ENCODE results near the gene ARHGAP5. TPM values are rescaled to one million over a fixed set of nuclear protein-coding genes. Genes with fewer than 3 reads are reported as not detected.

Gene ARHGAP5
- total and polyA plus RNA-seq, 2 donors from 2014 or later: 17.7 to 142 TPM

DNA sequence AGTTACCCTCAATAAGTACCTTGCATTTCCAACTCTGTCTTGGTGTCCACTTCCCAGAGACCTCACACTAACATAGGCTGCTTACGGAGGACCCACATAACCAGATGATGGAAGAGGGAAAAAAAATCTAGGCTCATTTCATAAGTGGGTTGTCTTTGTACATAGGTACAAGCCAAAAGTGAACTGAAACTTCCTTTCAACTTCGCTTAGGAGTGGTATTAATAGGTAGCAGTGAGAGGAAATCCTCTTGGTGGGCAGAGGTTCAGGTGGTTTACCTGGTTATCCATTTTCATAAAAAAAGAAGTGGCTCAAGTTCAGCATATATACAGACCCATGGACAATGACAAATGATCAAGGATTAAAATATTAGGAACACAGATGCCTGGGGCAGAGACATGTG is 88.9 kb downstream of the ARHGAP5 start:
- no peak for FAIRE-seq
- Histone ChIP-seq H3K9ac (ENCODE audit: low read length in 3 of 3) (no peak overlapping the region), H3K27ac (ENCODE audit: low read depth in 2 of 2, low read length in 2 of 2) (no peak overlapping the region), H3K4me3 (ENCODE audit: low read length in 3 of 3) (no peak overlapping the region), H3K9me3 (ENCODE audit: control insufficient read depth in 2 of 3, insufficient read depth in 1 of 3, low read length in 3 of 3) (peaks cover 0 to 2% (median 0%) of the 10 kb centered on the region in 3 donors), H3K27me3 (ENCODE audit: control insufficient read depth, insufficient read depth, low read length) (no peaks in the 10 kb centered on the region), H3K4me1 (ENCODE audit: control insufficient read depth in 2 of 3, insufficient read depth in 2 of 3, low read depth in 1 of 3, low read length in 3 of 3) (no peaks in the 10 kb centered on the region), H3K36me3 (ENCODE audit: control insufficient read depth in 2 of 3, insufficient read depth in 3 of 3, low read length in 3 of 3) (no peaks in the 10 kb centered on the region)
- TF ChIP-seq, protein P1, sequence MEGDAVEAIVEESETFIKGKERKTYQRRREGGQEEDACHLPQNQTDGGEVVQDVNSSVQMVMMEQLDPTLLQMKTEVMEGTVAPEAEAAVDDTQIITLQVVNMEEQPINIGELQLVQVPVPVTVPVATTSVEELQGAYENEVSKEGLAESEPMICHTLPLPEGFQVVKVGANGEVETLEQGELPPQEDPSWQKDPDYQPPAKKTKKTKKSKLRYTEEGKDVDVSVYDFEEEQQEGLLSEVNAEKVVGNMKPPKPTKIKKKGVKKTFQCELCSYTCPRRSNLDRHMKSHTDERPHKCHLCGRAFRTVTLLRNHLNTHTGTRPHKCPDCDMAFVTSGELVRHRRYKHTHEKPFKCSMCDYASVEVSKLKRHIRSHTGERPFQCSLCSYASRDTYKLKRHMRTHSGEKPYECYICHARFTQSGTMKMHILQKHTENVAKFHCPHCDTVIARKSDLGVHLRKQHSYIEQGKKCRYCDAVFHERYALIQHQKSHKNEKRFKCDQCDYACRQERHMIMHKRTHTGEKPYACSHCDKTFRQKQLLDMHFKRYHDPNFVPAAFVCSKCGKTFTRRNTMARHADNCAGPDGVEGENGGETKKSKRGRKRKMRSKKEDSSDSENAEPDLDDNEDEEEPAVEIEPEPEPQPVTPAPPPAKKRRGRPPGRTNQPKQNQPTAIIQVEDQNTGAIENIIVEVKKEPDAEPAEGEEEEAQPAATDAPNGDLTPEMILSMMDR (IDR thresholded peaks at IDR 0.05; ENCODE audit: borderline replicate concordance, extremely low read depth, insufficient read depth): no peak
- DNase-seq: no peak
- intact Hi-C loops (cut with DNase I): no loop called here

DNA sequence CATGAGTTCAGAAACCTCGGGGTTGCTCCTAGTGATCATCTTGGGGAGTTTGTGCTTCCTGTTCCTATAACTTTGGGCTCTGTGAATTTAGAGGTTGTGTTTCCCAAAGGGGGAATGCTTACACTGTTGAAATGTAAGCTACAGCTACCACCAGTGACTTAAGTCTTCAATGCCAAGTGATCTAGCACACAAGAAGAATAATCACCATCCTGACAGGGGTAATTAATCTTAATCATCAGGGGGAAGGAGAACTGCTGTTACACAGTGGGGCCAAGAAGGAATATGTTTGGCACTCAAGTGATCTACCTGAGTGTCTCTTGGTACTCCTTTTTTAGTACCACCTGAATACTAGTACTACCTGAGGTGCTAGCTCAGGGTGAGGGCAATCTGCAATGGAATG is 89.8 kb downstream of the ARHGAP5 start:
- intact Hi-C loops (cut with DNase I): no loop called here
- Histone ChIP-seq H3K27ac (ENCODE audit: low read depth in 2 of 2, low read length in 2 of 2) (no peak overlapping the region), H3K4me3 (ENCODE audit: low read length in 3 of 3) (no peak overlapping the region), H3K4me1 (ENCODE audit: control insufficient read depth in 2 of 3, insufficient read depth in 2 of 3, low read depth in 1 of 3, low read length in 3 of 3) (no peaks in the 10 kb centered on the region), H3K36me3 (ENCODE audit: control insufficient read depth in 2 of 3, insufficient read depth in 3 of 3, low read length in 3 of 3) (no peaks in the 10 kb centered on the region), H3K9ac (ENCODE audit: low read length in 3 of 3) (no peak overlapping the region), H3K27me3 (ENCODE audit: control insufficient read depth, insufficient read depth, low read length) (no peaks in the 10 kb centered on the region), H3K9me3 (ENCODE audit: control insufficient read depth in 2 of 3, insufficient read depth in 1 of 3, low read length in 3 of 3) (no peaks in the 10 kb centered on the region)
- TF ChIP-seq, protein P1 (IDR thresholded peaks at IDR 0.05; ENCODE audit: borderline replicate concordance, extremely low read depth, insufficient read depth): no peak
- DNase-seq: no peak
- FAIRE-seq: no peak

DNA sequence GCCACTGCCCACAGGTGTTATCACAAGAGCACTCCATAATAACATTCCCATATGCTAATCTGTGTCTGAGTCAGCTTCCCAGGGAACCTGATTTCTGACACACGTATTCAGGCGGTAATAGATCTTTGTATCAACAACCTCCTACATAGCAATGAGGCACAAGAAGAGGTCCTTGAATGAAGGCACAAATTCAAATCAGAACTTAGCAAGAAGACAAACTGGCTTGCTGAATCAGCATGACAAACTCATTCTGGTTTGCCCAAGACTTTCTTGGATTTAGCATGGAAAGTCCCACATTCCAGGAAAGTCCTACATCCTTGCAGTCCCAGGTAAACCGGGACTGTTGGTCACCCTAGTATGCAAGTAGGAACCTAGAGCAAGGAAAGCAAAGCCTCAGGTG is 90.8 kb downstream of the ARHGAP5 start:
- Histone ChIP-seq H3K4me1 (ENCODE audit: control insufficient read depth in 2 of 3, insufficient read depth in 2 of 3, low read depth in 1 of 3, low read length in 3 of 3) (no peaks in the 10 kb centered on the region), H3K9me3 (ENCODE audit: control insufficient read depth in 2 of 3, insufficient read depth in 1 of 3, low read length in 3 of 3) (no peaks in the 10 kb centered on the region), H3K4me3 (ENCODE audit: low read length in 3 of 3) (no peak overlapping the region), H3K27me3 (ENCODE audit: control insufficient read depth, insufficient read depth, low read length) (no peaks in the 10 kb centered on the region), H3K9ac (ENCODE audit: low read length in 3 of 3) (no peak overlapping the region), H3K27ac (ENCODE audit: low read depth in 2 of 2, low read length in 2 of 2) (no peak overlapping the region), H3K36me3 (ENCODE audit: control insufficient read depth in 2 of 3, insufficient read depth in 3 of 3, low read length in 3 of 3) (no peaks in the 10 kb centered on the region)
- DNase-seq (no peak), FAIRE-seq (no peak)
- TF ChIP-seq, protein P1 (IDR thresholded peaks at IDR 0.05; ENCODE audit: borderline replicate concordance, extremely low read depth, insufficient read depth): no peak
- intact Hi-C loops (cut with DNase I): no loop called here

DNA sequence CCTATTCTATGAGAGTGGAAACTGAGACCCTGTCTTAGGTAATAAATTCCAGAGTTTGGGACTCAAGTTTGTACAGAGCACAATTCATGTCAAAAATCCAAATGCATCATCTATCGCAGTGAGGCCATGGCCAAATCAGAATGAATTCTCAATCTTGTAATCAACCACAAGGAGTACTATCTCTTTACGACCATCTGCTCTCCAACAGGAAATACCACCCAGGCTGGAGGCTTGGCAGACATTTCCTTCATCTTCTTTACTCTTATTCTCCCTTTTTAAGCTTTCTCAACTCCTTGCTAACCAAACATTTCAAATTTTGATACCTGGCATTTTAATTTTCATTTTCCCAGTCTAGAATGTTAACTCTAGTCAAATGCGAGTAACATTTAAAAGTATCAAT is 92.1 kb downstream of the ARHGAP5 start:
- no peaks in the 10 kb centered on the region for H3K27me3 ChIP-seq (ENCODE audit: control insufficient read depth, insufficient read depth, low read length)
- no peaks in the 10 kb centered on the region for H3K36me3 ChIP-seq (ENCODE audit: control insufficient read depth in 2 of 3, insufficient read depth in 3 of 3, low read length in 3 of 3)
- no peak overlapping the region for H3K4me3 ChIP-seq (ENCODE audit: low read length in 3 of 3)
- no peaks in the 10 kb centered on the region for H3K4me1 ChIP-seq (ENCODE audit: control insufficient read depth in 2 of 3, insufficient read depth in 2 of 3, low read depth in 1 of 3, low read length in 3 of 3)
- no peaks in the 10 kb centered on the region for H3K9me3 ChIP-seq (ENCODE audit: control insufficient read depth in 2 of 3, insufficient read depth in 1 of 3, low read length in 3 of 3)
- no peak overlapping the region for H3K9ac ChIP-seq (ENCODE audit: low read length in 3 of 3)
- FAIRE-seq (no peak), DNase-seq (no peak)
- TF ChIP-seq, protein P1 (IDR thresholded peaks at IDR 0.05; ENCODE audit: borderline replicate concordance, extremely low read depth, insufficient read depth): no peak
- H3K27ac ChIP-seq (ENCODE audit: low read depth in 2 of 2, low read length in 2 of 2): no peak overlapping the region
- intact Hi-C loops (cut with DNase I): no loop called here

All from kidney (tissue), 14 donors.